PC-3 (cell line): ENCODE data around the gene MYO3B. TPM values are rescaled to one million over a fixed set of nuclear protein-coding genes. Genes with fewer than 3 reads are reported as not detected.

Experiments
- ATAC-seq: fragments of 200-7000 bp; cut with Tn5 transposase; 2 replicates; pipeline ENCODE4 v1.9.1; 2020; ENCODE audit warnings: mild to moderate bottlenecking, moderate library complexity
- BruUV-seq: library from RNA; stranded (reverse); fragments of 400-500 nt; replicated peaks from 2 replicates; lab custom pipeline; 2021; lab: Mats Ljungman, UMichigan
- CTCF ChIA-PET: fragments of 300-600 bp; sonication (Branson Sonifier 250); formaldehyde crosslinking; loops from one replicate; lab custom pipeline; 2022; ENCODE audit warnings: antibody characterized with exemption; lab: Charles Lee
- POLR2A ChIA-PET: fragments of 300-600 bp; sonication (Branson Sonifier 250); formaldehyde crosslinking; loops from one replicate; lab custom pipeline; 2022; ENCODE audit warnings: antibody characterized with exemption; ENCODE audit not compliant: unreplicated experiment; lab: Charles Lee
- DNase-seq: peaks from one replicate; pipeline ENCODE4 v3.0.0-alpha.2; 2015
- H2AFZ ChIP-seq: fragments of 300-600 bp; sonication (generic); 2 replicates; pipeline ENCODE4 v1.6.0; 2016; ENCODE audit warnings: antibody characterized with exemption, low read length
- H3F3A ChIP-seq: fragments of 300-600 bp; sonication (generic); one replicate; pipeline ENCODE4 v1.6.0; 2017; ENCODE audit warnings: antibody characterized with exemption, low read length, control low read depth, mild to moderate bottlenecking; ENCODE audit not compliant: unreplicated experiment
- H3K27ac ChIP-seq: fragments of 300-600 bp; sonication (generic); 2 replicates; pipeline ENCODE4 v1.5.1; 2016; ENCODE audit warnings: mild to moderate bottlenecking, low read length
- H3K27me3 ChIP-seq: fragments of 300-600 bp; sonication (generic); 2 replicates; pipeline ENCODE4 v1.6.1; 2016; ENCODE audit warnings: low read length, mixed read lengths
- H3K36me3 ChIP-seq: fragments of 300-600 bp; sonication (generic); 2 replicates; pipeline ENCODE4 v1.6.1; 2016; ENCODE audit warnings: low read depth, mixed run types, low read length, mixed read lengths
- H3K4me1 ChIP-seq: fragments of 300-600 bp; sonication (generic); 2 replicates; pipeline ENCODE4 v1.5.1; 2016; ENCODE audit warnings: low read length; ENCODE audit not compliant: insufficient read depth
- H3K4me2 ChIP-seq: fragments of 300-600 bp; sonication (generic); 2 replicates; pipeline ENCODE4 v1.6.0; 2016; ENCODE audit warnings: low read length
- H3K4me3 ChIP-seq: fragments of 300-600 bp; sonication (generic); 2 replicates; pipeline ENCODE4 v1.5.1; 2016; ENCODE audit warnings: mild to moderate bottlenecking, low read length, mixed read lengths
- H3K79me2 ChIP-seq: fragments of 300-600 bp; sonication (generic); 2 replicates; pipeline ENCODE4 v1.6.1; 2017; ENCODE audit warnings: low read length, mixed read lengths
- H3K9ac ChIP-seq: fragments of 300-600 bp; sonication (generic); 2 replicates; pipeline ENCODE4 v1.6.0; 2016; ENCODE audit warnings: mild to moderate bottlenecking, low read length
- H3K9me2 ChIP-seq: fragments of 300-600 bp; sonication (generic); replicated peaks from 2 replicates; pipeline ENCODE4 v1.6.1; 2016; ENCODE audit warnings: mixed run types, low read length, mixed read lengths
- H3K9me3 ChIP-seq: fragments of 300-600 bp; sonication (generic); 2 replicates; pipeline ENCODE4 v1.6.1; 2016; ENCODE audit warnings: low read length, mixed read lengths
- H4K20me1 ChIP-seq: fragments of 300-600 bp; sonication (generic); 2 replicates; pipeline ENCODE4 v1.6.1; 2016; ENCODE audit warnings: low read length, mixed read lengths
- EZH2 ChIP-seq: fragments of 300-600 bp; sonication (generic); IDR thresholded peaks from one replicate; pipeline ENCODE4 v1.6.1; 2017; ENCODE audit warnings: antibody characterized with exemption, mild to moderate bottlenecking, low read length; ENCODE audit not compliant: unreplicated experiment
- EZH2phosphoT487 ChIP-seq: fragments of 300-600 bp; sonication (generic); IDR thresholded peaks from 2 replicates; pipeline ENCODE4 v1.6.1; 2018; ENCODE audit warnings: mild to moderate bottlenecking, antibody characterized with exemption, low read length, borderline replicate concordance
- intact Hi-C: fragments of 100-400 bp; cut with micrococcal nuclease; formaldehyde crosslinking; loops from 2 replicates; pipeline ENCODE4 v1.9.0; 2023
- total RNA-seq: library from RNA; depleted of rRNA; stranded (reverse); fragments of >200 nt; gene quantifications from 2 replicates; pipeline ENCODE4 v1.2.3, GENCODE V29; 2014
- TF ChIP-seq, protein P1 (sequence below): fragments of 300-600 bp; sonication (generic); conservative IDR thresholded peaks from 2 replicates; pipeline ENCODE4 v1.5.1; 2017; ENCODE audit warnings: antibody characterized with exemption, low read depth, mild to moderate bottlenecking, low read length

Gene MYO3B
- total RNA-seq, 1 experiment from 2014 or later, result 1.1 TPM

GRCh38 chr2:170322140-170322766 lies 144.3 kb downstream of the MYO3B start:
- no peak overlapping the region for H3K27ac ChIP-seq
- H3K9me2 ChIP-seq, result no peaks in the 10 kb centered on the region
- POLR2A ChIA-PET, result no interaction called here
- intact Hi-C loops, result no loop called here
- no peaks in the 10 kb centered on the region for H4K20me1 ChIP-seq
- H3K4me3 ChIP-seq, result no peak overlapping the region
- H3K4me2 ChIP-seq, result no peak overlapping the region
- no peaks in the 10 kb centered on the region for H3K36me3 ChIP-seq
- CTCF ChIA-PET, result no interaction called here
- no peaks in the 10 kb centered on the region for H3K9me3 ChIP-seq
- no peak for ATAC-seq
- no peaks in the 10 kb centered on the region for H3K4me1 ChIP-seq
- H2AFZ ChIP-seq, result no peak overlapping the region
- BruUV-seq, result no TSS peak
- no peak overlapping the region for H3K9ac ChIP-seq
- H3F3A ChIP-seq, result no peaks in the 10 kb centered on the region
- no peak for DNase-seq
- H3K27me3 ChIP-seq, result no peaks in the 10 kb centered on the region
- TF ChIP-seq EZH2phosphoT487 (no peak), EZH2 (no peak)
- TF ChIP-seq, protein P1, sequence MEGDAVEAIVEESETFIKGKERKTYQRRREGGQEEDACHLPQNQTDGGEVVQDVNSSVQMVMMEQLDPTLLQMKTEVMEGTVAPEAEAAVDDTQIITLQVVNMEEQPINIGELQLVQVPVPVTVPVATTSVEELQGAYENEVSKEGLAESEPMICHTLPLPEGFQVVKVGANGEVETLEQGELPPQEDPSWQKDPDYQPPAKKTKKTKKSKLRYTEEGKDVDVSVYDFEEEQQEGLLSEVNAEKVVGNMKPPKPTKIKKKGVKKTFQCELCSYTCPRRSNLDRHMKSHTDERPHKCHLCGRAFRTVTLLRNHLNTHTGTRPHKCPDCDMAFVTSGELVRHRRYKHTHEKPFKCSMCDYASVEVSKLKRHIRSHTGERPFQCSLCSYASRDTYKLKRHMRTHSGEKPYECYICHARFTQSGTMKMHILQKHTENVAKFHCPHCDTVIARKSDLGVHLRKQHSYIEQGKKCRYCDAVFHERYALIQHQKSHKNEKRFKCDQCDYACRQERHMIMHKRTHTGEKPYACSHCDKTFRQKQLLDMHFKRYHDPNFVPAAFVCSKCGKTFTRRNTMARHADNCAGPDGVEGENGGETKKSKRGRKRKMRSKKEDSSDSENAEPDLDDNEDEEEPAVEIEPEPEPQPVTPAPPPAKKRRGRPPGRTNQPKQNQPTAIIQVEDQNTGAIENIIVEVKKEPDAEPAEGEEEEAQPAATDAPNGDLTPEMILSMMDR, result no peak
- H3K79me2 ChIP-seq, result no peaks in the 10 kb centered on the region

DNA sequence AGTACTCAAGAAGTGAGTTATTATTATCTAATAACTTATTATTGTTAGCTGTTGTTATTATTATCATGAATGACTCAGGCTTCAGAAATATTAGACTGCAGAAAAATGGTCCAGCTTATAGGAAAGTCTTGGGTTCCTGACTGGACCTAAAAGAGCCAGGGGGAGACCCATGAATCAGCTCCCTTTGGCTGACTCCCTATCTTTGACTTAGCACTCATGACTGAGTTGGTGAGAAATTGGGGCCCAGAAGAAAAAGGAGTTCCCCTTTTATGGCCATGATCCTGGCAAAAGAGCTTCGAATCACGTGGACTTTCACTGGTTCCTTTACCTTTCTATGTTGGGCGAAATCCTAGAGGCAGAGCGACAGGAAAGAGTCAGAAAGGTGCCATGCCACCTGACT lies 145.8 kb downstream of the MYO3B start:
- DNase-seq (no peak), ATAC-seq (no peak)
- Histone ChIP-seq H3F3A (no peaks in the 10 kb centered on the region), H3K79me2 (no peaks in the 10 kb centered on the region), H4K20me1 (no peaks in the 10 kb centered on the region), H3K27me3 (no peaks in the 10 kb centered on the region), H3K4me2 (no peak overlapping the region), H3K4me3 (no peak overlapping the region), H3K9me3 (no peaks in the 10 kb centered on the region), H3K9me2 (no peaks in the 10 kb centered on the region), H3K9ac (no peak overlapping the region), H3K4me1 (no peaks in the 10 kb centered on the region), H3K27ac (no peak overlapping the region), H3K36me3 (no peaks in the 10 kb centered on the region), H2AFZ (no peak overlapping the region)
- intact Hi-C loops, result loop anchor here (1.0 to 2.0 kb wide), 3 partner anchors 37 to 87 kb away; no protein-coding TSS in a partner anchor
- CTCF ChIA-PET, result interaction anchor here (0.6 to 2.1 kb wide), 4 partner anchors 28 to 156 kb away, joined by 3 to 10 read pairs (median 6); no protein-coding TSS in a partner anchor
- POLR2A ChIA-PET, result no interaction called here
- no TSS peak for BruUV-seq
- TF ChIP-seq, protein P1, result no peak
- no peak for TF ChIP-seq EZH2phosphoT487
- TF ChIP-seq EZH2, result no peak

- POLR2A ChIA-PET, result no interaction called here
- H3K4me2 ChIP-seq, result no peak overlapping the region
- H4K20me1 ChIP-seq, result no peaks in the 10 kb centered on the region
- peak; percentile 66 for DNase-seq
- no peak overlapping the region for H3K9ac ChIP-seq
- H3K36me3 ChIP-seq, result no peaks in the 10 kb centered on the region
- peak; percentile 63 for ATAC-seq
- intact Hi-C loops, result loop anchor here (1.0 to 2.0 kb wide), 3 partner anchors 36 to 88 kb away; no protein-coding TSS in a partner anchor
- H3K9me2 ChIP-seq, result no peaks in the 10 kb centered on the region
- no peak overlapping the region for H3K27ac ChIP-seq
- no peaks in the 10 kb centered on the region for H3F3A ChIP-seq
- H3K4me1 ChIP-seq, result no peaks in the 10 kb centered on the region
- no peaks in the 10 kb centered on the region for H3K9me3 ChIP-seq
- no peaks in the 10 kb centered on the region for H3K27me3 ChIP-seq
- H2AFZ ChIP-seq, result no peak overlapping the region
- CTCF ChIA-PET, result interaction anchor here (0.6 to 2.1 kb wide), 5 partner anchors 27 to 70 kb away, joined by 3 to 10 read pairs (median 3); no protein-coding TSS in a partner anchor
- no peaks in the 10 kb centered on the region for H3K79me2 ChIP-seq
- no TSS peak for BruUV-seq
- no peak overlapping the region for H3K4me3 ChIP-seq
- TF ChIP-seq, protein P1, result peak; percentile 88
- TF ChIP-seq EZH2phosphoT487 (no peak), EZH2 (no peak)
Measured at GRCh38 chr2:170324640-170325046, 146.7 kb downstream of the MYO3B start.
